HG03066 (cell line): ENCODE results near the gene ZFP69.
"Not testable (repeated sequence)": the region's sequence is repeated elsewhere in the genome, so short reads cannot be mapped to it uniquely, and the experiment has no call there.

ENCODE experiments used
- ATAC-seq: cut with Tn5 transposase; IDR thresholded peaks from one replicate; pipeline ENCODE4 v1.9.1; 2021; ENCODE audit warnings: low read depth; ENCODE audit not compliant: unreplicated experiment

ZFP69 gene

GRCh38 chr1:40476924-40477677, at the start of gene ZFP69:
Gene ZFP69, plus strand, starts transcription at chr1:40477290. Its CDS starts 2,072 bp downstream, at chr1:40479362.
- ATAC-seq: peak; percentile 76

GRCh38 chr1:40431385-40431784, 45.7 kb upstream of the ZFP69 start:
- no peak for ATAC-seq

- ATAC-seq: no peak
Measured at GRCh38 chr1:40432644-40433390, 44.3 kb upstream of the ZFP69 start.

- ATAC-seq: no peak
Measured at GRCh38 chr1:40435471-40435870, 41.6 kb upstream of the ZFP69 start.

GRCh38 chr1:40435876-40436275, 41.2 kb upstream of the ZFP69 start:
- no peak for ATAC-seq

- ATAC-seq: no peak
Measured at GRCh38 chr1:40438391-40439015, 38.6 kb upstream of the ZFP69 start.

GRCh38 chr1:40439247-40439646, 37.8 kb upstream of the ZFP69 start:
- ATAC-seq: no peak

- ATAC-seq: peak; percentile 62
Measured at GRCh38 chr1:40449684-40450494, 27.2 kb upstream of the ZFP69 start, which contains the start of gene ZFP69B. Gene ZFP69B, plus strand, starts transcription at chr1:40450476. Its CDS starts 486 bp downstream, at chr1:40450962.

GRCh38 chr1:40450495-40451237, 26.4 kb upstream of the ZFP69 start:
- peak; percentile 14 for ATAC-seq

- no peak for ATAC-seq
Measured at GRCh38 chr1:40451238-40451585, 25.9 kb upstream of the ZFP69 start.

- ATAC-seq: no peak
Measured at GRCh38 chr1:40454873-40455272, 22.2 kb upstream of the ZFP69 start.

GRCh38 chr1:40462956-40463590, 14.0 kb upstream of the ZFP69 start:
- ATAC-seq: no peak

- no peak for ATAC-seq
Measured at GRCh38 chr1:40469327-40469726, 7.8 kb upstream of the ZFP69 start.

GRCh38 chr1:40475268-40475667, 1.8 kb upstream of the ZFP69 start:
- ATAC-seq: no peak

- ATAC-seq: no peak
Measured at GRCh38 chr1:40477678-40478053, 576 bp downstream of the ZFP69 start.

GRCh38 chr1:40478276-40478675, 1.2 kb downstream of the ZFP69 start:
- ATAC-seq: no peak

GRCh38 chr1:40479156-40479555, 2.1 kb downstream of the ZFP69 start:
- no peak for ATAC-seq

GRCh38 chr1:40495315-40495903, 18.3 kb downstream of the ZFP69 start:
- no peak for ATAC-seq

GRCh38 chr1:40502651-40503050, 25.6 kb downstream of the ZFP69 start:
- not testable (repeated sequence) for ATAC-seq
